Tibial nerve (tissue), 4 donors: ENCODE measurements around the gene GPR148. TPM values are rescaled to one million over a fixed set of nuclear protein-coding genes. Genes with fewer than 3 reads are reported as not detected.

Source experiments
- DNase-seq, 2 donors: peaks; one replicate each; pipeline ENCODE4 v3.0.0-alpha.2; 2019; ENCODE audit warnings: low spot score in 2 of 2
- H3K27ac ChIP-seq, 4 donors: fragments of 200-600 bp; sonication (generic) in 3 of 4; one replicate each; pipeline ENCODE4 v1.5.1; 2017 to 2019; ENCODE audit warnings: mild to moderate bottlenecking in 1 of 4
- H3K27me3 ChIP-seq, 2 donors: fragments of 200-600 bp; sonication (generic) in 1 of 2; one replicate each; pipeline versions ENCODE4 v1.5.1 to v1.6.0; 2017 to 2019
- H3K36me3 ChIP-seq, 3 donors: fragments of 200-600 bp; sonication (generic); one replicate each; pipeline ENCODE4 v1.5.1; 2018 to 2019
- H3K4me1 ChIP-seq, 4 donors: fragments of 200-600 bp; sonication (generic) in 3 of 4; one replicate each; pipeline ENCODE4 v1.5.1; 2017 to 2019
- H3K4me3 ChIP-seq, 4 donors: fragments of 200-600 bp; sonication (generic) in 3 of 4; one replicate each; pipeline ENCODE4 v1.5.1; 2017 to 2019; ENCODE audit warnings: mild to moderate bottlenecking in 1 of 4, moderate library complexity in 1 of 4
- H3K9me3 ChIP-seq, 4 donors: fragments of 200-600 bp; sonication (generic) in 3 of 4; one replicate each; pipeline ENCODE4 v1.5.1; 2017 to 2019
- EP300 ChIP-seq, 2 donors: sonication (generic); formaldehyde crosslinking; IDR thresholded peaks; one replicate each; pipeline ENCODE4 v1.6.1; 2017; ENCODE audit warnings: antibody characterized with exemption in 2 of 2, mild to moderate bottlenecking in 1 of 2
- POLR2A ChIP-seq, 2 donors: fragments of 450-650 bp; IDR thresholded peaks; one replicate each; pipeline ENCODE4 v1.6.1; 2017; ENCODE audit warnings: antibody characterized with exemption in 2 of 2, mild to moderate bottlenecking in 2 of 2, moderate library complexity in 2 of 2
- WGBS, 2 donors: methylation state at CpG; one replicate each; pipeline ENCODE4 v1.1.5; 2018; 5-methylcytosine and 5-hydroxymethylcytosine counted together
- total RNA-seq, 4 donors: library from RNA; depleted of rRNA; stranded (reverse); fragments of >200 nt; gene quantifications; one replicate each; pipeline ENCODE4 v1.1.0, GENCODE V29; 2016
- TF ChIP-seq, protein P1 (sequence below), 5 experiments: fragments of 200-600 bp in 3 of 5; fragments of 450-650 bp in 2 of 5; sonication (generic) in 3 of 5; IDR thresholded peaks; one replicate each; pipeline ENCODE4 v1.5.1; 2016 to 2019; ENCODE audit warnings: antibody characterized with exemption in 5 of 5, mild to moderate bottlenecking in 3 of 5, moderate library complexity in 2 of 5

The GPR148 gene
- total RNA-seq, 4 donors from 2014 or later: not detected

DNA sequence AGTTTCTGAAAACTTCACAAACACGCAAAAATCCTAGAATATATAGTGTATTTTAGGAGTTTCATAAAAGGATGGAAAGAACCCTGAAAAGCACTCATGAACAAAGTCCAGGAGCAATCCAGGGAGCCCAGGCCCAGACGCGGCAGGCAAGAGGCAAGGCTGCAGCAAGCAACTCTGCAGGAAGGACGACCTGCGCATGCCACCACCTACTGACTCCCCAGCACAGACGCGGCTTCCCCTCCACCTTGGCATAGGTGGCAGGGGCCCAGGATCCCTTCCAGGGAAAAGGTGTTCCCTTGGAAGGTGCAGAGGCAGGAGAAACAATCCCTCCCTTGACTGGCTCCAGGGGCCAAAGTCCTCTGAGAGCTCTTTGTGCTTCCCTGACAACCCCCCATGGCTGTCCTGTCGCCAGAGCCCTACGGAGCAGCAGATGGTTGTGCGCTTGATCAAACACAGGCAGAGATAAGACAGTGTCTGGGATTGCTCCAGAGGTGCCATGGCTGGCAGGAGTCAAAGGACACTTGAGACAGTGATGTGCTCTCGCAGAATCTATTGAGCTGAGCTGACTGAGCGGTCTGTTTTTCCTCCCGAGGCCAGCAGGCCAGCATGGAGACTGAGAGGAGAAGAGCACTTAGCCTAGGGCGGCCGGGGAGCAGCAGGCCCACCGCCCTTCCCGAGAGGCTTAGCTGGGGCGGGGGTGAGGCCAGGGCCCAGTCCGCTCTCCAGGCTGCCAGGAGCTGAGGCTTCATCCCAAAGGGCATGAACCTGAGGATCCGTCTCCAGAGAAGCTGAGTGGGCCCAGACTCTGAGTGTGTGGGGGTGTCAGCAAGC lies 15.6 kb downstream of the GPR148 start:
- WGBS, 2 donors: 29 to 48% methylated on average over 14 to 20 of the region's 20 CpGs
- Histone ChIP-seq H3K4me1 (no peaks in the 10 kb centered on the region), H3K27ac (no peak overlapping the region), H3K27me3 (peaks cover 0 to 4% of the 10 kb centered on the region in 2 donors), H3K36me3 (no peaks in the 10 kb centered on the region), H3K9me3 (peaks cover 0 to 3% (median 0%) of the 10 kb centered on the region in 4 donors), H3K4me3 (no peak overlapping the region)
- DNase-seq: no peak
- TF ChIP-seq, protein P1, sequence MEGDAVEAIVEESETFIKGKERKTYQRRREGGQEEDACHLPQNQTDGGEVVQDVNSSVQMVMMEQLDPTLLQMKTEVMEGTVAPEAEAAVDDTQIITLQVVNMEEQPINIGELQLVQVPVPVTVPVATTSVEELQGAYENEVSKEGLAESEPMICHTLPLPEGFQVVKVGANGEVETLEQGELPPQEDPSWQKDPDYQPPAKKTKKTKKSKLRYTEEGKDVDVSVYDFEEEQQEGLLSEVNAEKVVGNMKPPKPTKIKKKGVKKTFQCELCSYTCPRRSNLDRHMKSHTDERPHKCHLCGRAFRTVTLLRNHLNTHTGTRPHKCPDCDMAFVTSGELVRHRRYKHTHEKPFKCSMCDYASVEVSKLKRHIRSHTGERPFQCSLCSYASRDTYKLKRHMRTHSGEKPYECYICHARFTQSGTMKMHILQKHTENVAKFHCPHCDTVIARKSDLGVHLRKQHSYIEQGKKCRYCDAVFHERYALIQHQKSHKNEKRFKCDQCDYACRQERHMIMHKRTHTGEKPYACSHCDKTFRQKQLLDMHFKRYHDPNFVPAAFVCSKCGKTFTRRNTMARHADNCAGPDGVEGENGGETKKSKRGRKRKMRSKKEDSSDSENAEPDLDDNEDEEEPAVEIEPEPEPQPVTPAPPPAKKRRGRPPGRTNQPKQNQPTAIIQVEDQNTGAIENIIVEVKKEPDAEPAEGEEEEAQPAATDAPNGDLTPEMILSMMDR (IDR thresholded peaks at IDR 0.05): no peak
- TF ChIP-seq POLR2A (IDR thresholded peaks at IDR 0.05): no peak
- TF ChIP-seq EP300 (IDR thresholded peaks at IDR 0.05): no peak

GRCh38 chr2:130749078-130749477 lies 20.2 kb downstream of the GPR148 start:
- no peak overlapping the region for H3K4me3 ChIP-seq
- H3K4me1 ChIP-seq: no peaks in the 10 kb centered on the region
- TF ChIP-seq EP300 (IDR thresholded peaks at IDR 0.05) (no peak), POLR2A (IDR thresholded peaks at IDR 0.05) (no peak)
- TF ChIP-seq, protein P1 (IDR thresholded peaks at IDR 0.05): no peak
- 83 to 86% methylated on average over 9 of the region's 9 CpGs for WGBS, 2 donors
- DNase-seq: no peak
- no peak overlapping the region for H3K27ac ChIP-seq
- no peaks in the 10 kb centered on the region for H3K36me3 ChIP-seq
- H3K9me3 ChIP-seq: peaks cover 0 to 3% (median 0%) of the 10 kb centered on the region in 4 donors
- no peaks in the 10 kb centered on the region for H3K27me3 ChIP-seq

DNA sequence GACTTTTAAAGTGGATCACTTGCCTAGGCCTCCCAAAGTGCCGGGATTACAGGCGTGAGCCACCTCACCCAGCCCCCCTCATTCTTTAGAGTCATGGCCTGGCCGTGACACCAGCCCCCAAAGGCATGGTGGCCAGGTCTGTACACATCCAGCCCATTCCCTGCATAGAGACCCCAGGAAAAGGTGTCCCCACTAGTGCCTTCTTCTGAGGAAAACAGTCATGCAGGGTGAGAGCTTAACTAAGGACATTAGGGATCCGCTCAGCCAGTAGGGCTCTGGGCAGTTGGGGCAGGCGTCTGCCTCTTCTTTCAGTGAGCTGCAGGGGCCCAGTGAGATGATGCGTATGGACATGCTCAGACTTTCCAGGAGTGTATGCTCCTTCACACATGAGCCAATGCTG lies 20.8 kb downstream of the GPR148 start:
- Histone ChIP-seq H3K9me3 (peaks cover 0 to 3% (median 0%) of the 10 kb centered on the region in 4 donors), H3K27ac (no peak overlapping the region), H3K4me3 (no peak overlapping the region), H3K27me3 (peaks cover 0 to under 1% of the 10 kb centered on the region in 2 donors), H3K36me3 (no peaks in the 10 kb centered on the region), H3K4me1 (no peaks in the 10 kb centered on the region)
- no peak for TF ChIP-seq EP300 (IDR thresholded peaks at IDR 0.05)
- TF ChIP-seq POLR2A (IDR thresholded peaks at IDR 0.05): no peak
- TF ChIP-seq, protein P1 (IDR thresholded peaks at IDR 0.05): no peak
- no peak for DNase-seq
- 78 to 81% methylated on average over 6 of the region's 6 CpGs for WGBS, 2 donors

DNA sequence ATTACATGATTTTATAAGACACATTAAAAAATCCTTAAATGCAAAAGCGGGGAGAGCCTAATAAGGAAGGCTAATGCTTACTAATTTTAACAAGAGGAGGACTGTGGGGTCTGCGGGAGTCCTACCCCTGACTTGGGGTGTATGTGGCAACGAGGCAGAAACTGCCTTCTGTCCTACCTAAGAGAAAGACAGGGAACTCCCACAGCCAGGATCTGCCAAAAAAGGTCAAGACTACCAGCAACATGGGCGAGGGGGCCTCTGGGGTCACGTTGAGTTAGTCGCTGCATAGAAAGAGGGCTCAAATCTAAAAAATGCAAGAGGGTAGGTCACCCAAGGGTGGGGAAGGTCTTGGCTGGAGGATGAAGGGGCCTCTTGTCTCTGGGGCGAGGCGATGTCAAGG lies 25.9 kb downstream of the GPR148 start:
- no peak for TF ChIP-seq POLR2A (IDR thresholded peaks at IDR 0.05)
- TF ChIP-seq, protein P1 (IDR thresholded peaks at IDR 0.05): no peak
- TF ChIP-seq EP300 (IDR thresholded peaks at IDR 0.05): no peak
- no peaks in the 10 kb centered on the region for H3K9me3 ChIP-seq
- no peak for DNase-seq
- H3K27me3 ChIP-seq: peaks cover 0 to 40% of the 10 kb centered on the region in 2 donors
- peaks cover 0 to 13% (median 0%) of the 10 kb centered on the region in 4 donors for H3K4me1 ChIP-seq
- WGBS, 2 donors: 28 to 32% methylated on average over 8 of the region's 8 CpGs
- no peak overlapping the region for H3K27ac ChIP-seq
- H3K36me3 ChIP-seq: no peaks in the 10 kb centered on the region
- H3K4me3 ChIP-seq: no peak overlapping the region
